Mesothelial cell of epicardium (in vitro differentiated cells): Measurements from ENCODE around the gene PHLDA2. TPM values are rescaled to one million over a fixed set of nuclear protein-coding genes. Genes with fewer than 3 reads are reported as not detected.

Experiments
- DNase-seq, 2 experiments: peaks; one replicate each; pipeline ENCODE4 v3.0.0; 2021; ENCODE audit warnings: low spot score in 2 of 2; ENCODE audit not compliant: unreplicated experiment in 2 of 2
- H3K27ac Mint-ChIP-seq: 2 replicates; pipeline ENCODE4 v1.8.0; 2021; ENCODE audit warnings: mixed read lengths
- H3K27me3 Mint-ChIP-seq: 2 replicates; pipeline ENCODE4 v1.8.0; 2021; ENCODE audit warnings: low read depth, mixed read lengths
- H3K36me3 Mint-ChIP-seq: 2 replicates; pipeline ENCODE4 v1.8.0; 2021; ENCODE audit warnings: mixed read lengths
- H3K4me1 Mint-ChIP-seq: 2 replicates; pipeline ENCODE4 v1.8.0; 2021; ENCODE audit warnings: mixed read lengths
- H3K4me3 Mint-ChIP-seq: 2 replicates; pipeline ENCODE4 v1.8.0; 2021; ENCODE audit warnings: mild to moderate bottlenecking, moderate library complexity, mixed read lengths
- H3K9me3 Mint-ChIP-seq: 2 replicates; pipeline ENCODE4 v1.8.0; 2021; ENCODE audit warnings: mixed read lengths
- CTCF ChIP-seq: fragments of 200-600 bp; sonication (generic); IDR thresholded peaks from one replicate; pipeline ENCODE4 v1.5.0; 2021; ENCODE audit warnings: antibody characterized with exemption; ENCODE audit not compliant: unreplicated experiment
- total RNA-seq: library from RNA; stranded (reverse); gene quantifications from 3 replicates; pipeline ENCODE4 v1.2.1, GENCODE V29; 2021

The PHLDA2 gene
- total RNA-seq, 1 donor from 2014 or later = 1.9 TPM

DNA sequence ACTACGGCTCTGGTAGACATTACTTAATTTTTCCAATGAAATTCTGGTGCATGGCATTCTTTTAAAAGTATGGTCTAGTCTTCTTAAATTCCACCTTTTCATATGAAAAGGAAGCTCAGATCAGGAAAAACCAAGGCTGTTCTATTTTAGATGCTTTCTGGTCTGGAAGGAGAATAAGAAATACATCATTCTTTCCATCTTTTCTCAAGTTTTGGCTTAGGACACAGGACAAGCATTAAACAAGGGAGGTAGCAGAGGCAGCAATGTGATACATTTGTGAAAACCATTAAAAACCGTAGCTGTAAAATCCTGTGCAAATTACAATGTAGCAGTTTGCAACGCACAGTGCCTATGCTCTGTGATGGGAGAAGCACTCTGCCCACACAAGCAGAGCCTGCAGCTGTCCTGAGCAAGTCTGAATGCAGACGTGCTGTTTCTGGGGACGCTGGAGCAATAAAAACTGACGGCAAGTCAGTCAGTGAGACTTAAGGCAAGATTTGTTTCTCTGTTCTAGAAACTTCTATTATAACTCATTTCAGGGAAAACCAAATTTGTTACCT, 39.2 kb upstream of the PHLDA2 start:
- peaks cover 59% of the 10 kb centered on the region for H3K36me3 Mint-ChIP-seq

GRCh38 chr11:2964782-2965181, 35.6 kb upstream of the PHLDA2 start:
- no peak for TF ChIP-seq CTCF
- H3K27me3 Mint-ChIP-seq = no peaks in the 10 kb centered on the region
- no peak overlapping the region for H3K4me3 Mint-ChIP-seq
- DNase-seq = no peak
- H3K4me1 Mint-ChIP-seq = no peaks in the 10 kb centered on the region
- no peaks in the 10 kb centered on the region for H3K9me3 Mint-ChIP-seq
- peaks cover 73% of the 10 kb centered on the region for H3K36me3 Mint-ChIP-seq
- H3K27ac Mint-ChIP-seq = no peak overlapping the region

More for the DNA sequence above, 39.2 kb upstream of the PHLDA2 start:
- H3K9me3 Mint-ChIP-seq = no peaks in the 10 kb centered on the region
- H3K27me3 Mint-ChIP-seq = no peaks in the 10 kb centered on the region
- H3K4me1 Mint-ChIP-seq = no peaks in the 10 kb centered on the region
- no peak for DNase-seq
- no peak overlapping the region for H3K27ac Mint-ChIP-seq
- H3K4me3 Mint-ChIP-seq = no peak overlapping the region
- no peak for TF ChIP-seq CTCF

DNA sequence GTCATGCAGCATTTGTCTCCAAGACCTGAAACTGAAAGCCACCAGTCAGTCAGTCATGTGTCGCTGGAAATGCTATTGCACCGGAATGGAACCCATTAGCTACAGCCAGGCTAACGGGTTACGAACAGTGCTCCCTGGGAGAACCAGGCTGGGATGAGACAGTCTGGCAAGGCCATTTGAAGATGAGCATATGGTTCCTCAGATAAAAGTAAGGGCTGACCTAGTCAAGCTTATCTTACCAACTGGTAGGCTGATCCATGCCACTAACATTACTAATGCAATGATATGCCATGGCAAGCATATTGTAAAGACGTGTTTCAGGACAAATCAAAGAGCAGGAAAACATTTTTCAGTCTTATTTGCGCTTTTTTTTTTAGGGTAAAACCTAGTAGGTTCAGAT, 34.5 kb upstream of the PHLDA2 start:
- TF ChIP-seq CTCF = no peak
- Mint-ChIP-seq H3K27ac (no peak overlapping the region), H3K9me3 (no peaks in the 10 kb centered on the region), H3K36me3 (peaks cover 72% of the 10 kb centered on the region), H3K4me3 (no peak overlapping the region), H3K27me3 (no peaks in the 10 kb centered on the region), H3K4me1 (no peaks in the 10 kb centered on the region)
- no peak for DNase-seq

DNA sequence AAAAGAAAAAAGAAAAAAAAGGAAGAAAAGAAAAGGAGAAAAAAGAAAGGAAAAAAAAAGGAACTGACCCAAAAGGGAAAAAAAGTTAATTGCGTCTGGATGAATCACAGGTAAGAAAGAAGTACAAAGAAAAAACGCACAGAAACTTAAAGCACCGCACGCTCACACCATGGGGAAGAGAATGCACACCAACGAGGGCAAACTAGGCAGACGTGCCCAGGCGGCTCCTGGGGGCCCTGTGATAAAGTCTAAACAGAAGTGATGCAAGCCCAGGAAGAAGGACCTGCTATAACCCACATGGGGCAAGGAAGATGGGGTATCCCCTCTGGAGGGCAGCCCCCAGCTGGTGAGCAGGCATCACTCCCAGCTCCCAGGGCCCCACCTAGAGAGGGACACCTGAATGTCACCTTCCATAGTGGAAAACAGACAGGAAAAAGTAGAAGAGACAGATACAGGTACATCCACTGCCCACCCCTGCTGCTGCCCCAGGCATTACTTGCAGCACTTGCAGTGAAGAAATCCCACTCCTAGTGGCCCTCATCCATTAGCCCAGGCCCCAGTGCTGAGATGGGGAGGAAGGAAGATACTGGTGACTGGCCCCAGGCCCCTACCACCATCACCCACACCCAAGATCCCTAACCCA, 34.0 kb upstream of the PHLDA2 start:
- Mint-ChIP-seq H3K4me1 (no peaks in the 10 kb centered on the region), H3K27ac (no peak overlapping the region), H3K9me3 (no peaks in the 10 kb centered on the region), H3K36me3 (peaks cover 70% of the 10 kb centered on the region), H3K4me3 (no peak overlapping the region), H3K27me3 (no peaks in the 10 kb centered on the region)
- no peak for TF ChIP-seq CTCF
- no peak for DNase-seq

GRCh38 chr11:2961080-2961479, 31.9 kb upstream of the PHLDA2 start:
- H3K27ac Mint-ChIP-seq = no peak overlapping the region
- H3K4me1 Mint-ChIP-seq = no peaks in the 10 kb centered on the region
- no peak overlapping the region for H3K4me3 Mint-ChIP-seq
- TF ChIP-seq CTCF = no peak
- no peaks in the 10 kb centered on the region for H3K9me3 Mint-ChIP-seq
- peaks cover 57% of the 10 kb centered on the region for H3K36me3 Mint-ChIP-seq
- H3K27me3 Mint-ChIP-seq = no peaks in the 10 kb centered on the region
- DNase-seq = no peak
